ENCODE data around the gene CALML3. TPM values are rescaled to one million over a fixed set of nuclear protein-coding genes. Genes with fewer than 3 reads are reported as not detected.

The CALML3 gene
- total RNA-seq, 1 experiment from 2014 or later = not detected

DNA sequence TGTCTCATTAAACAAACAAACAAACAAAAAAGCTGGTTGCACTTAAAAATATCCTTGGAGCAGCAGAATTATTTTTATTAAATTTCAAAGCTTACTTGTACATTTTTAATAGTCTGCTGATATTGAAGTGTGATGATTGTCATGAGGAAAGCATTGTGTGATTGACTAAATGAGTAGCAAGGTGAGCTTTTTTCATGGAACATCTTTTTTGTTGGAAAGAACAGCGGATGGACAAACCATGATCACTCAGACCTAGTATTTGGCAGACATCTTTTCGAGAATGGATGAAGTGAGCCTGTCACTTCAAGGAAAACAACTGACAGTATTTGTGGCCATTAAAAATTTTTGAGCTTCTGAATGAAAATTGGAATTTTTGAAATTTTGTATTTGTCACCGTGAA lies 5.7 kb upstream of the CALML3 start:
- no peak overlapping the region for H4K8ac ChIP-seq (replicated peaks; ENCODE audit: insufficient read length, low read depth, low read length)
- no peak overlapping the region for H3K4me3 Mint-ChIP-seq
- peaks cover 4 to 15% of the 10 kb centered on the region in 2 experiments for H3K4me1 Mint-ChIP-seq
- no peak overlapping the region for H4K5ac ChIP-seq (ENCODE audit: insufficient read length, low read depth, low read length)
- no peak overlapping the region for H3K18ac ChIP-seq (ENCODE audit: insufficient read length, low read depth, low read length)
- no peaks in the 10 kb centered on the region for H3K27me3 ChIP-seq (ENCODE audit: insufficient read depth, low read length)
- H2BK15ac ChIP-seq (ENCODE audit: low read depth, low read length) = no peak overlapping the region
- no peak overlapping the region for H3K4ac ChIP-seq (ENCODE audit: low read depth, low read length)
- H3K4me2 ChIP-seq (ENCODE audit: insufficient read depth, insufficient read length, low read length) = no peak overlapping the region
- no peak overlapping the region for H2BK120ac ChIP-seq (ENCODE audit: low read depth, low read length, poor library complexity, severe bottlenecking)
- H3K9ac ChIP-seq (ENCODE audit: extremely low read depth, insufficient read length, low read length) = no peak overlapping the region
- no peak overlapping the region for H2AK5ac ChIP-seq (ENCODE audit: insufficient read length, low read length)
- peaks cover 5% of the 10 kb centered on the region for H3K27me3 Mint-ChIP-seq (ENCODE audit: low read depth)
- no peak overlapping the region for H2AFZ ChIP-seq (ENCODE audit: low read length)
- no peaks in the 10 kb centered on the region for H3K4me1 ChIP-seq (ENCODE audit: insufficient read depth, low read length)
- H2BK20ac ChIP-seq (ENCODE audit: low read depth, low read length, poor library complexity, severe bottlenecking) = no peak overlapping the region
- H3K14ac ChIP-seq (ENCODE audit: insufficient read depth, low read length) = no peak overlapping the region
- H3K27ac Mint-ChIP-seq = no peak overlapping the region
- no peaks in the 10 kb centered on the region for H3K23me2 ChIP-seq (ENCODE audit: insufficient read length, low read depth, low read length, poor library complexity, severe bottlenecking)
- H2BK5ac ChIP-seq (ENCODE audit: insufficient read length, low read length) = no peak overlapping the region
- no peaks in the 10 kb centered on the region for H4K20me1 ChIP-seq (ENCODE audit: control insufficient read depth, insufficient read depth, insufficient read length)
- H2BK12ac ChIP-seq (ENCODE audit: insufficient read length, low read depth, low read length) = no peak overlapping the region
- peaks cover 5 to 20% (median 11%) of the 10 kb centered on the region in 3 experiments; a peak in 5 of 7 replicates for H3K36me3 Mint-ChIP-seq (ENCODE audit: insufficient read depth in 1 of 3, low read depth in 3 of 3)
- no peak overlapping the region for H3K56ac ChIP-seq (ENCODE audit: insufficient read length, low read depth, low read length)
- H3K9me3 ChIP-seq (ENCODE audit: control insufficient read depth, low read depth, low read length) = no peaks in the 10 kb centered on the region
- H3K23ac ChIP-seq (ENCODE audit: insufficient read length, low read depth, low read length) = no peak overlapping the region
- no peak for DNase-seq
- TF ChIP-seq, protein P1, sequence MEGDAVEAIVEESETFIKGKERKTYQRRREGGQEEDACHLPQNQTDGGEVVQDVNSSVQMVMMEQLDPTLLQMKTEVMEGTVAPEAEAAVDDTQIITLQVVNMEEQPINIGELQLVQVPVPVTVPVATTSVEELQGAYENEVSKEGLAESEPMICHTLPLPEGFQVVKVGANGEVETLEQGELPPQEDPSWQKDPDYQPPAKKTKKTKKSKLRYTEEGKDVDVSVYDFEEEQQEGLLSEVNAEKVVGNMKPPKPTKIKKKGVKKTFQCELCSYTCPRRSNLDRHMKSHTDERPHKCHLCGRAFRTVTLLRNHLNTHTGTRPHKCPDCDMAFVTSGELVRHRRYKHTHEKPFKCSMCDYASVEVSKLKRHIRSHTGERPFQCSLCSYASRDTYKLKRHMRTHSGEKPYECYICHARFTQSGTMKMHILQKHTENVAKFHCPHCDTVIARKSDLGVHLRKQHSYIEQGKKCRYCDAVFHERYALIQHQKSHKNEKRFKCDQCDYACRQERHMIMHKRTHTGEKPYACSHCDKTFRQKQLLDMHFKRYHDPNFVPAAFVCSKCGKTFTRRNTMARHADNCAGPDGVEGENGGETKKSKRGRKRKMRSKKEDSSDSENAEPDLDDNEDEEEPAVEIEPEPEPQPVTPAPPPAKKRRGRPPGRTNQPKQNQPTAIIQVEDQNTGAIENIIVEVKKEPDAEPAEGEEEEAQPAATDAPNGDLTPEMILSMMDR (conservative IDR thresholded peaks at IDR 0.05) = no peak
- H3T11ph ChIP-seq (ENCODE audit: low read length) = no peak overlapping the region
- H3K9me3 Mint-ChIP-seq = peaks cover 24 to 25% of the 10 kb centered on the region in 2 experiments
- no peaks in the 10 kb centered on the region for H3K79me1 ChIP-seq (ENCODE audit: insufficient read depth, low read depth, low read length, poor library complexity, severe bottlenecking)
- WGBS (ENCODE audit: extremely low coverage, insufficient read length, low lambda C conversion rate) = no CpG with 5 or more reads among the region's 3 CpGs
- no peak overlapping the region for H4K91ac ChIP-seq (ENCODE audit: insufficient read length, low read depth, low read length)
- no peak overlapping the region for H3K27ac ChIP-seq (ENCODE audit: insufficient read length, low read depth, low read length)
- no peaks in the 10 kb centered on the region for H3K79me2 ChIP-seq (ENCODE audit: insufficient read depth, low read length)

Measured in H9 (cell line).